Mesendoderm (in vitro differentiated cells): Measurements from ENCODE around the gene PTPRM.

Experiments
- DNase-seq: peaks from one replicate; pipeline ENCODE4 v3.0.0; 2013
- H2AK5ac ChIP-seq: 2 replicates; pipeline ENCODE4 v1.6.1; 2013; ENCODE audit warnings: low read length, inconsistent platforms
- H2BK120ac ChIP-seq: 2 replicates; pipeline ENCODE4 v1.6.1; 2013; ENCODE audit warnings: low read depth, mild to moderate bottlenecking, low read length, moderate library complexity, mixed read lengths
- H2BK15ac ChIP-seq: replicated peaks from 2 replicates; pipeline ENCODE4 v1.6.1; 2013; ENCODE audit warnings: low read depth, mild to moderate bottlenecking, moderate library complexity
- H2BK5ac ChIP-seq: 2 replicates; pipeline ENCODE4 v1.6.1; 2013; ENCODE audit warnings: low read length, inconsistent platforms
- H3K18ac ChIP-seq: 2 replicates; pipeline ENCODE4 v1.6.1; 2013; ENCODE audit warnings: mild to moderate bottlenecking, low read length, mixed read lengths
- H3K23ac ChIP-seq: one replicate; pipeline ENCODE4 v1.6.1; 2013; ENCODE audit warnings: low read length
- H3K27ac ChIP-seq: 2 replicates; pipeline ENCODE4 v1.5.1; 2013; ENCODE audit warnings: low read depth, mild to moderate bottlenecking, inconsistent platforms, low read length, moderate library complexity
- H3K27me3 ChIP-seq: 2 replicates; pipeline ENCODE4 v1.6.1; 2013; ENCODE audit warnings: low read length, control low read depth, mild to moderate bottlenecking, inconsistent platforms; ENCODE audit not compliant: insufficient read depth, poor library complexity
- H3K36me3 ChIP-seq: 2 replicates; pipeline ENCODE4 v1.6.1; 2013; ENCODE audit warnings: low read length, inconsistent platforms; ENCODE audit not compliant: control insufficient read depth, insufficient read depth
- H3K4ac ChIP-seq: one replicate; pipeline ENCODE4 v1.6.1; 2013; ENCODE audit warnings: low read depth, mild to moderate bottlenecking, low read length, moderate library complexity
- H3K4me1 ChIP-seq: 2 replicates; pipeline ENCODE4 v1.6.1; 2013; ENCODE audit warnings: low read depth, low read length, inconsistent platforms; ENCODE audit not compliant: control insufficient read depth
- H3K4me2 ChIP-seq: 2 replicates; pipeline ENCODE4 v1.6.1; 2013; ENCODE audit warnings: low read length
- H3K4me3 ChIP-seq: 2 replicates; pipeline ENCODE4 v1.5.1; 2013; ENCODE audit warnings: mild to moderate bottlenecking, low read length
- H3K56ac ChIP-seq: one replicate; pipeline ENCODE4 v1.6.1; 2013; ENCODE audit warnings: low read length
- H3K79me1 ChIP-seq: 2 replicates; pipeline ENCODE4 v1.6.1; 2013; ENCODE audit warnings: low read length, inconsistent platforms
- H3K79me2 ChIP-seq: 2 replicates; pipeline ENCODE4 v1.6.1; 2013; ENCODE audit warnings: mild to moderate bottlenecking, low read length; ENCODE audit not compliant: control insufficient read depth, insufficient read depth
- H3K9ac ChIP-seq: 2 replicates; pipeline ENCODE4 v1.6.1; 2013; ENCODE audit warnings: low read length, inconsistent platforms
- H4K5ac ChIP-seq: one replicate; pipeline ENCODE4 v1.6.1; 2013; ENCODE audit warnings: low read length
- H4K8ac ChIP-seq: one replicate; pipeline ENCODE4 v1.6.1; 2013; ENCODE audit warnings: low read depth, mild to moderate bottlenecking, control low read depth, low read length, moderate library complexity
- WGBS: extraction: QIAGEN DNeasy Blood & Tissue Kit; methylation state at CpG from one replicate; pipeline ENCODE4 v1.1.7; 2013; ENCODE audit warnings: low lambda C conversion rate, missing lambda C conversion rate; ENCODE audit not compliant: insufficient coverage; ENCODE audit errors: extremely low coverage; 5-methylcytosine and 5-hydroxymethylcytosine counted together

PTPRM gene

DNA sequence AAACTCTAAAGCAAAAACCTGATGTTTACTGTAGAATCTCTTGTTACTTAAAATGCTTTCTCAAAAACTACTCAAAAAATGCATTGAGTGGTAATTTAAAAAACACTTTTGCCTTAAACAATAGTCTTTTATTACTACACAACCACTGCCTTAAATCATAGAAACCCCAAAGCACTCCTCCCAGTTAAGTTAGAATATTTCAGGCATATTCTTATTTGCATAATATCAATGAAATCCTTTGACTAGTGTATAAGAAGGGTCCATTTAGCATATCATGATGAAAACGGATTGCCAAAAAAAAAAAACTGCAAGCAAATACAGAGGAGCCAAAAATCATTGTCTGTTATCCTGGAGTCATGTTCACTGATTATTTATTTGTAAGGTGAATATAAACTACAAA is 119.2 kb downstream of the PTPRM start:
- H3K27me3 ChIP-seq, result no peaks in the 10 kb centered on the region

DNA sequence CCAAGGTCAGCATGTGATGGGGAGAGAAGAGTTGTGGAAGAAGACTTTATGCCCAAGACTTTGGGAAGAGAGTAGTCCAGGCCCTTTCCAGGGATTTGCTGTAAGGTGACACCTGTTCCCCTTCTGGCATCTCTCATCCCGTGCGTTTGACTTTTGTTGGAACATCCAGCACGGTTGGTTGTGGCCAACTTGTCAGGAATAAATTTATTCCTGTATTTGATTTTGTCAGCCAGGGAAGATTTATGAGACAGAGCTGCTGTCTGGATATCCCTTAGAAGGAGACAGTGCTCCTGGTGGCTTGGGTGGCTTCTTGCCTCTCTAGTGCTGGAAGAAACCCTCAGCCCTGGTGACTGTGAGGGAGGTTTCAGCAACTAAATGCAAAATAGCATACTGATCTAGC is 121.5 kb downstream of the PTPRM start:
- no peak overlapping the region for H2BK5ac ChIP-seq
- no peak overlapping the region for H4K5ac ChIP-seq
- H3K27me3 ChIP-seq, result no peaks in the 10 kb centered on the region
- no peaks in the 10 kb centered on the region for H3K79me2 ChIP-seq
- no peak overlapping the region for H3K9ac ChIP-seq
- H2BK15ac ChIP-seq, result no peak overlapping the region
- no peak overlapping the region for H4K8ac ChIP-seq
- peaks cover 2% of the 10 kb centered on the region for H3K4me1 ChIP-seq
- H3K4ac ChIP-seq, result no peak overlapping the region
- no peak overlapping the region for H3K56ac ChIP-seq
- no peak overlapping the region for H3K27ac ChIP-seq
- no peaks in the 10 kb centered on the region for H3K79me1 ChIP-seq
- no peak overlapping the region for H2AK5ac ChIP-seq
- WGBS, result no CpG with 5 or more reads among the region's 3 CpGs
- H3K23ac ChIP-seq, result no peak overlapping the region
- no peak overlapping the region for H3K4me3 ChIP-seq
- no peak for DNase-seq
- no peak overlapping the region for H3K4me2 ChIP-seq
- H2BK120ac ChIP-seq, result no peak overlapping the region
- H3K36me3 ChIP-seq, result no peaks in the 10 kb centered on the region
- H3K18ac ChIP-seq, result no peak overlapping the region

More for the DNA sequence above, 119.2 kb downstream of the PTPRM start:
- H2BK5ac ChIP-seq, result no peak overlapping the region
- H3K9ac ChIP-seq, result no peak overlapping the region
- no peaks in the 10 kb centered on the region for H3K79me2 ChIP-seq
- no peaks in the 10 kb centered on the region for H3K36me3 ChIP-seq
- no CpG with 5 or more reads among the region's 1 CpG for WGBS
- no peak overlapping the region for H3K23ac ChIP-seq
- H3K79me1 ChIP-seq, result no peaks in the 10 kb centered on the region
- H3K18ac ChIP-seq, result no peak overlapping the region
- no peak overlapping the region for H3K4me3 ChIP-seq
- no peak overlapping the region for H4K5ac ChIP-seq
- H4K8ac ChIP-seq, result no peak overlapping the region
- no peak overlapping the region for H3K27ac ChIP-seq
- no peak overlapping the region for H3K56ac ChIP-seq
- H3K4ac ChIP-seq, result no peak overlapping the region
- H2BK120ac ChIP-seq, result no peak overlapping the region
- no peak overlapping the region for H2AK5ac ChIP-seq
- no peak overlapping the region for H3K4me2 ChIP-seq
- no peak for DNase-seq
- peaks cover 5% of the 10 kb centered on the region for H3K4me1 ChIP-seq
- no peak overlapping the region for H2BK15ac ChIP-seq

DNA sequence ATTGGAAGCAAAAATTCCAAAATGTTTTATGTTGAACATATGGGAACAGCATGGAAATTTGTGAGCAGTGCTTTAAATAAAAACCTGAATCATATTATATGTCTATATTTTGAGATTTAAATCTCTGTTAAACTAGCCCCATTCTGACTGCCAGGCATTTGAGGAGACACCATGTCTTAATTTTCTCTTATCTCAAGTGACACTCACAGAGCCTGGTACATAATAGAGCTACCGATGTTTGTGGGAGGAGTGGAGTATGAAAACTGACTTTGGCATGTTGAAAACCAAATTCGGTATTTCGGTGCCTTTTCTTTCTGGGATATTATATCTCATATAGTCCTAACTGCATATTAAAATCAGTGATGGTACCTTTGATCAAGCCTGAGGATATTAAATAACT is 124.1 kb downstream of the PTPRM start:
- Histone ChIP-seq H2BK120ac (no peak overlapping the region), H3K56ac (no peak overlapping the region), H3K18ac (no peak overlapping the region), H2BK5ac (no peak overlapping the region), H3K4me2 (no peak overlapping the region), H3K23ac (no peak overlapping the region), H3K4me3 (no peak overlapping the region), H3K36me3 (no peaks in the 10 kb centered on the region), H3K27me3 (no peaks in the 10 kb centered on the region), H3K9ac (no peak overlapping the region), H3K79me2 (no peaks in the 10 kb centered on the region), H3K4me1 (no peaks in the 10 kb centered on the region), H3K4ac (no peak overlapping the region), H4K8ac (no peak overlapping the region), H3K79me1 (peaks cover 2% of the 10 kb centered on the region), H3K27ac (no peak overlapping the region), H2BK15ac (no peak overlapping the region), H2AK5ac (no peak overlapping the region), H4K5ac (no peak overlapping the region)
- no CpG with 5 or more reads among the region's 3 CpGs for WGBS
- DNase-seq, result no peak

DNA sequence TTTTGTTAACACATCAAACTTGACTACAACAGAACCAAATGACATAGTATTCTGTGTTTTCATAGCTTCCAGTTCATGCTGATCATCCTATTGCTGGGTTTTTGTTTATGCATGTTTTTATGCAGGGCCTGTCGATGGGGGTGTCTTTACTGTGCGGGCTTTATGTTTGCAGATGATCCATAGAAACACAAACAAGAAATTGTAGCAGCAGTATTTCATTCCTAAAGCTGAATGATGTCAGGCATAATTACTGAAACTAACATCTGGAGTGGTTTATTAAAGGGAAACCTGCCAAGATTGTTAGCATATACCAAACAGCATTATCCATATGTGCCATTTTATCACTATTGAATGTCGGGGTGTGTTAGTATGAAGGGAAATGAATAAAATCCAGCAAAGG is 129.7 kb downstream of the PTPRM start:
- Histone ChIP-seq H3K79me1 (peaks cover 2% of the 10 kb centered on the region), H3K79me2 (no peaks in the 10 kb centered on the region)

DNA sequence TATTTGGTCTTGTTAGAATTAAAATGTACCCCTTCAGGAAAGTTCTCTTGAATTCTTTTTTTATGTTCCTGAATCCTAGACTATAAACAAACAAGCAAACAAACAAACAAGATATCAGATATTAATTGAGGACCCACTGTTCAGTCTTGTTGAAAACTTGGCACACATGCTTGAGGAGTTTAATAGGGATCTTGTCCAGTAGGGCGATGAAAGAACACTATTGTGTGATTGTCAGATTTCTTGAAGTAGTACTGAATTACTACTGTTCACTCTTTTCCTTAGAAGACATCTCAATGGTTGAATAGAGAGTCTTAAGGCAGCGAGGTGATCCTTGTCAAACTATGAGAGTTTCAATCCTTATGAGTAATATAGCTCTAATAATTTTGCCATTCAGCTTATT is 130.2 kb downstream of the PTPRM start:
- Histone ChIP-seq H3K4me1 (no peaks in the 10 kb centered on the region), H3K27me3 (no peaks in the 10 kb centered on the region), H3K23ac (no peak overlapping the region), H2BK5ac (no peak overlapping the region), H3K18ac (no peak overlapping the region), H3K56ac (no peak overlapping the region), H3K9ac (no peak overlapping the region), H3K79me1 (peaks cover 2% of the 10 kb centered on the region), H4K8ac (no peak overlapping the region), H2BK15ac (no peak overlapping the region), H2AK5ac (no peak overlapping the region), H3K4me2 (no peak overlapping the region), H3K36me3 (no peaks in the 10 kb centered on the region), H3K27ac (no peak overlapping the region), H2BK120ac (no peak overlapping the region), H3K4ac (no peak overlapping the region), H4K5ac (no peak overlapping the region), H3K4me3 (no peak overlapping the region), H3K79me2 (no peaks in the 10 kb centered on the region)
- WGBS, result no CpG with 5 or more reads among the region's 2 CpGs
- no peak for DNase-seq

More for the DNA sequence above, 129.7 kb downstream of the PTPRM start:
- H3K4me2 ChIP-seq, result no peak overlapping the region
- no peak overlapping the region for H2BK120ac ChIP-seq
- H3K4me1 ChIP-seq, result no peaks in the 10 kb centered on the region
- H3K56ac ChIP-seq, result no peak overlapping the region
- no peak overlapping the region for H3K23ac ChIP-seq
- no CpG with 5 or more reads among the region's 3 CpGs for WGBS
- DNase-seq, result no peak
- no peak overlapping the region for H3K27ac ChIP-seq
- H2BK5ac ChIP-seq, result no peak overlapping the region
- H3K18ac ChIP-seq, result no peak overlapping the region
- no peaks in the 10 kb centered on the region for H3K36me3 ChIP-seq
- no peak overlapping the region for H2AK5ac ChIP-seq
- H2BK15ac ChIP-seq, result no peak overlapping the region
- H4K5ac ChIP-seq, result no peak overlapping the region
- H3K4ac ChIP-seq, result no peak overlapping the region
- H4K8ac ChIP-seq, result no peak overlapping the region
- H3K4me3 ChIP-seq, result no peak overlapping the region
- no peak overlapping the region for H3K9ac ChIP-seq
- H3K27me3 ChIP-seq, result no peaks in the 10 kb centered on the region

DNA sequence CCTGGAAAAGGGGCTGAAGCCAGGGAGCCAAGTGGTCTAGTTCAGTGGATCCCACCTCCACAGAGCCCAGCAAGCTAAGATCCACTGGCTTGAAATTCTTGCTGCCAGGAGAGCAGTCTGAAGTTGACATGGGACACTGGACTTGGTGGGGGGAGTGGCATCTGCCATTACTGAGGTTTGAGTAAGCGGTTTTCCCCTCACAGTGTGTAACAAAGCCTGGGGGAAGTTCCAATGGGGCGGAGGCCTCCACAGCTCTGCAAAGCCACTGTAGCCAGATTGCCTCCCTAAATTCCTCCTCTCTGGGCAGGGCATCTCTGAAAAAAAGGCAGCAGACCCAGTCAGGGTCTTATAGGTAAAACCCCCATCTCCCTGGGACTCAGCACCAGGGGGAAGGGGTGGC is 144.4 kb downstream of the PTPRM start:
- Histone ChIP-seq H3K79me1 (no peaks in the 10 kb centered on the region), H3K9ac (no peak overlapping the region), H3K27me3 (no peaks in the 10 kb centered on the region), H3K4me3 (no peak overlapping the region), H3K18ac (no peak overlapping the region), H2BK120ac (no peak overlapping the region), H3K79me2 (no peaks in the 10 kb centered on the region), H4K5ac (no peak overlapping the region), H3K56ac (no peak overlapping the region), H3K23ac (no peak overlapping the region), H2AK5ac (no peak overlapping the region), H2BK15ac (no peak overlapping the region), H4K8ac (no peak overlapping the region), H3K27ac (no peak overlapping the region), H3K4me1 (no peaks in the 10 kb centered on the region), H2BK5ac (no peak overlapping the region), H3K4ac (no peak overlapping the region), H3K4me2 (no peak overlapping the region), H3K36me3 (no peaks in the 10 kb centered on the region)
- DNase-seq, result no peak
- no CpG with 5 or more reads among the region's 2 CpGs for WGBS
